Mesendoderm (in vitro differentiated cells): ENCODE results near the gene SCLT1.
"Not testable (repeated sequence)": the region's sequence is repeated elsewhere in the genome, so short reads cannot be mapped to it uniquely, and the experiment has no call there.

ENCODE experiments used
- DNase-seq: peaks from one replicate; pipeline ENCODE4 v3.0.0; 2013
- H2AK5ac ChIP-seq: 2 replicates; pipeline ENCODE4 v1.6.1; 2013; ENCODE audit warnings: low read length, inconsistent platforms
- H2BK120ac ChIP-seq: 2 replicates; pipeline ENCODE4 v1.6.1; 2013; ENCODE audit warnings: low read depth, mild to moderate bottlenecking, low read length, moderate library complexity, mixed read lengths
- H2BK15ac ChIP-seq: replicated peaks from 2 replicates; pipeline ENCODE4 v1.6.1; 2013; ENCODE audit warnings: low read depth, mild to moderate bottlenecking, moderate library complexity
- H2BK5ac ChIP-seq: 2 replicates; pipeline ENCODE4 v1.6.1; 2013; ENCODE audit warnings: low read length, inconsistent platforms
- H3K18ac ChIP-seq: 2 replicates; pipeline ENCODE4 v1.6.1; 2013; ENCODE audit warnings: mild to moderate bottlenecking, low read length, mixed read lengths
- H3K23ac ChIP-seq: one replicate; pipeline ENCODE4 v1.6.1; 2013; ENCODE audit warnings: low read length
- H3K27ac ChIP-seq: 2 replicates; pipeline ENCODE4 v1.5.1; 2013; ENCODE audit warnings: low read depth, mild to moderate bottlenecking, inconsistent platforms, low read length, moderate library complexity
- H3K27me3 ChIP-seq: 2 replicates; pipeline ENCODE4 v1.6.1; 2013; ENCODE audit warnings: low read length, control low read depth, mild to moderate bottlenecking, inconsistent platforms; ENCODE audit not compliant: insufficient read depth, poor library complexity
- H3K36me3 ChIP-seq: 2 replicates; pipeline ENCODE4 v1.6.1; 2013; ENCODE audit warnings: low read length, inconsistent platforms; ENCODE audit not compliant: control insufficient read depth, insufficient read depth
- H3K4ac ChIP-seq: one replicate; pipeline ENCODE4 v1.6.1; 2013; ENCODE audit warnings: low read depth, mild to moderate bottlenecking, low read length, moderate library complexity
- H3K4me1 ChIP-seq: 2 replicates; pipeline ENCODE4 v1.6.1; 2013; ENCODE audit warnings: low read depth, low read length, inconsistent platforms; ENCODE audit not compliant: control insufficient read depth
- H3K4me2 ChIP-seq: 2 replicates; pipeline ENCODE4 v1.6.1; 2013; ENCODE audit warnings: low read length
- H3K4me3 ChIP-seq: 2 replicates; pipeline ENCODE4 v1.5.1; 2013; ENCODE audit warnings: mild to moderate bottlenecking, low read length
- H3K56ac ChIP-seq: one replicate; pipeline ENCODE4 v1.6.1; 2013; ENCODE audit warnings: low read length
- H3K79me1 ChIP-seq: 2 replicates; pipeline ENCODE4 v1.6.1; 2013; ENCODE audit warnings: low read length, inconsistent platforms
- H3K79me2 ChIP-seq: 2 replicates; pipeline ENCODE4 v1.6.1; 2013; ENCODE audit warnings: mild to moderate bottlenecking, low read length; ENCODE audit not compliant: control insufficient read depth, insufficient read depth
- H3K9ac ChIP-seq: 2 replicates; pipeline ENCODE4 v1.6.1; 2013; ENCODE audit warnings: low read length, inconsistent platforms
- H4K5ac ChIP-seq: one replicate; pipeline ENCODE4 v1.6.1; 2013; ENCODE audit warnings: low read length
- H4K8ac ChIP-seq: one replicate; pipeline ENCODE4 v1.6.1; 2013; ENCODE audit warnings: low read depth, mild to moderate bottlenecking, control low read depth, low read length, moderate library complexity
- WGBS: extraction: QIAGEN DNeasy Blood & Tissue Kit; methylation state at CpG from one replicate; pipeline ENCODE4 v1.1.7; 2013; ENCODE audit warnings: low lambda C conversion rate, missing lambda C conversion rate; ENCODE audit not compliant: insufficient coverage; ENCODE audit errors: extremely low coverage; 5-methylcytosine and 5-hydroxymethylcytosine counted together

Gene SCLT1

DNA sequence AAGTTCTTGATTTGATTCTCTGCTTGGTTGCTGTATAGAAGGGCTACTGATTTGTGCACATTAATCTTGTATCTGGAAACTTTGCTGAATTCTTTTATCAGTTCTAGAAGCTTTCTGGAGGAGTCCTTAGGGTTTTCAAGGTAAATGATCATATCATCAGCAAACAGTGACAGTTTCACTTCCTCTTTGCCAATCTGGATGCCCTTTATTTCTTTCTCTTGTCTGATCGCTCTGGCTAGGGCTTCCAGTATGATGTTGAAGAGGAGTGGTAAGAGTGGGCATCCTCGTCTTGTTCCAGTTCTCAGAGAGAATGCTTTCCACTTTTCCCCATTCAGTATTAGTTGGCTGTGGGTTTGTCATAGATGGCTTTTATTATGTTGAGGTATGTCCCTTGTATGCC is 23.8 kb downstream of the SCLT1 start:
- not testable (repeated sequence) for H3K56ac ChIP-seq, H3K79me1 ChIP-seq, H3K79me2 ChIP-seq, H3K23ac ChIP-seq, DNase-seq, H3K4me2 ChIP-seq, H3K27ac ChIP-seq, H4K5ac ChIP-seq, H2BK120ac ChIP-seq, H2AK5ac ChIP-seq, H3K4me3 ChIP-seq, H4K8ac ChIP-seq, H3K4ac ChIP-seq, H3K18ac ChIP-seq, H2BK5ac ChIP-seq, H3K27me3 ChIP-seq, H3K36me3 ChIP-seq, H3K9ac ChIP-seq, H2BK15ac ChIP-seq, H3K4me1 ChIP-seq
- no CpG with 5 or more reads among the region's 2 CpGs for WGBS

DNA sequence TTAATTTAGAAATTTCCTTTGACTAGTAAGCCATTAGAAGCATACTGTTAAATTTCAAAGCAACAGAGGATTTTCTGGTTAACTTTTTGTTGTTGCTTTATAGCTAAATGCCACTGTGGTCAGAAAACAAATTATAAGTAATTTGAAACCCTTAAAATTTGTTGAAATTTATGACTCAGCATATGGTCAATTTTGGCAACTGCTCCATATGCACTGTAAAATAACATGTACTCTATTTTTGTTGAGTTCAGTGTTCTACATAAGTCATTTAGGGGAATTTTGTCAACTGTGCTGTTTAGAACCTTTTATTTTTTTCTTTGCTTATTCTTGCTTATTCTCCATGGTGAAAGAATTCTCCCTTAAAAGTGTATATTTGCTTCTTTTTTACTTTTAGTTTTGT is 28.6 kb downstream of the SCLT1 start:
- Histone ChIP-seq H3K27me3 (no peaks in the 10 kb centered on the region), H3K9ac (no peak overlapping the region), H2BK120ac (no peak overlapping the region), H3K79me2 (no peaks in the 10 kb centered on the region), H3K18ac (no peak overlapping the region), H2AK5ac (no peak overlapping the region), H4K8ac (no peak overlapping the region), H3K4me3 (no peak overlapping the region), H4K5ac (no peak overlapping the region), H3K56ac (no peak overlapping the region), H2BK5ac (no peak overlapping the region), H3K4ac (no peak overlapping the region), H3K23ac (no peak overlapping the region), H3K79me1 (no peaks in the 10 kb centered on the region), H3K27ac (no peak overlapping the region), H3K36me3 (no peaks in the 10 kb centered on the region), H3K4me2 (no peak overlapping the region), H3K4me1 (no peaks in the 10 kb centered on the region), H2BK15ac (no peak overlapping the region)
- DNase-seq, result no peak

DNA sequence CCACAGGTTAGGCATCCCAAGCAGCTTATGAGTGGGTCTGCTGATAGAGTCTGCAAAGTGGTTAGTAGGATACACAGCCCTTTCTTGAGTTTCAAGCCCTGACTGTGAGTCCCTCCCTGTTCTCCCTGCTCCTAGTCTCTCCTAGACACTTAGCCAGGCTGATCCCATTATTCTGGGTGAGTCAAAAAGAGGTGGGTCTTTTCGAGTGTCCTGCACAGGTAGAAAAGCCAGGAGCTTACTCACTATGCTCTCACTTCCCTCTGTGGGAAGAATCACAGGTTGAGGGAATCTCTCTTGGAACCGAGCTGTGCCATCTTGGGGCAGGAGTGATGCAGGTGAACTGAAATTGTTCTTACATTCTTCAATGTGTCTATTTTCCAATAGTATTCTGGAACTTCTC is 29.7 kb downstream of the SCLT1 start:
- H3K4ac ChIP-seq, result no peak overlapping the region
- no peak overlapping the region for H3K27ac ChIP-seq
- no peak overlapping the region for H2BK15ac ChIP-seq
- no peak overlapping the region for H3K56ac ChIP-seq
- H3K36me3 ChIP-seq, result no peaks in the 10 kb centered on the region
- no peaks in the 10 kb centered on the region for H3K79me1 ChIP-seq
- H4K8ac ChIP-seq, result no peak overlapping the region
- no peak overlapping the region for H2BK5ac ChIP-seq
- H3K79me2 ChIP-seq, result no peaks in the 10 kb centered on the region
- H3K18ac ChIP-seq, result no peak overlapping the region
- no peak for DNase-seq
- no peak overlapping the region for H3K4me3 ChIP-seq
- H3K9ac ChIP-seq, result no peak overlapping the region
- no peak overlapping the region for H3K23ac ChIP-seq
- no peak overlapping the region for H2AK5ac ChIP-seq
- no peak overlapping the region for H4K5ac ChIP-seq
- H3K4me1 ChIP-seq, result no peaks in the 10 kb centered on the region
- H2BK120ac ChIP-seq, result no peak overlapping the region
- no peaks in the 10 kb centered on the region for H3K27me3 ChIP-seq
- no CpG with 5 or more reads among the region's 2 CpGs for WGBS
- H3K4me2 ChIP-seq, result no peak overlapping the region

DNA sequence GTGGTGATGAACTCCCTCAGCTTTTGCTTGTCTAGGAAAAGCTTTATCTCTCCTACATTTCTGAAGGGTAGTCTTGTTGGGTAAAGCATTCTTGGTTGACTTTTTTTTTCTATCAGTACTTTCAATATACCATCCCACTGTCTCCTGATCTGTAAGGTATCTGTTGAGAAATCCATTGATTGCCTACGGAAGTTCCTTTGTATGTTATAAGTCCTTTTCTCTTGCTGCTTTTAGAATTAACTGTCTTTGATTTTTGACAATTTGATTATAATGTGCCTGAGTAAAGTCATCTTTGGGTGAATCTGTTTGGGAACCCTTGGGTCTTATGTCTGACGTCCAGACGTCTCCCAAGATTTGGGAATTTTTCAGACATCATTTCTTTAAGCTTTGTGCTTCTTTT is 30.8 kb downstream of the SCLT1 start:
- DNase-seq, result no peak
- no peak overlapping the region for H3K18ac ChIP-seq
- H4K5ac ChIP-seq, result no peak overlapping the region
- no peak overlapping the region for H2AK5ac ChIP-seq
- H2BK15ac ChIP-seq, result no peak overlapping the region
- H2BK120ac ChIP-seq, result no peak overlapping the region
- H3K36me3 ChIP-seq, result no peaks in the 10 kb centered on the region
- H3K4me3 ChIP-seq, result no peak overlapping the region
- H3K56ac ChIP-seq, result no peak overlapping the region
- no peak overlapping the region for H3K4ac ChIP-seq
- H3K79me2 ChIP-seq, result no peaks in the 10 kb centered on the region
- H3K79me1 ChIP-seq, result no peaks in the 10 kb centered on the region
- H3K27ac ChIP-seq, result no peak overlapping the region
- H3K4me1 ChIP-seq, result no peaks in the 10 kb centered on the region
- no peaks in the 10 kb centered on the region for H3K27me3 ChIP-seq
- H3K4me2 ChIP-seq, result no peak overlapping the region
- no CpG with 5 or more reads among the region's 3 CpGs for WGBS
- H3K9ac ChIP-seq, result no peak overlapping the region
- H2BK5ac ChIP-seq, result no peak overlapping the region
- H3K23ac ChIP-seq, result no peak overlapping the region
- no peak overlapping the region for H4K8ac ChIP-seq

DNA sequence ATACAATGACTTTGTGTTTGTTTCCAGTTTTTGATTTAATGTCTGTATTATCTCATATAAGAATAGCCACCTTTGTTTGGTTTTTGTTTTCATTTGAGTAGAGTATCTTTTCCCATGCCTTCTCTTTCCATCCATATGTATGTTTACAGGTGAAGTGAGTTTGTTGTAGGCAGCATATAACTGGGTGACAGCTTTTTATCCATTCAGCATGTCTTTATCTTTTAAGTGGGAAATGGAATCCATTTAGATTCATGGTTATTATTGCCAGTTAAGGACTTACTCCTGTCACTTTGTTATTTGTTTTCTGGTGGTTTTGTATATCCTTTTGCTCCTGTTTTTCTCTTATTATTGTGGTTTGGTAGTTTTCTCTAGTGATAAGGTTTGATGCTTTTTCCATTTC is 34.3 kb downstream of the SCLT1 start:
- no peak overlapping the region for H2BK15ac ChIP-seq
- H3K23ac ChIP-seq, result no peak overlapping the region
- no peak overlapping the region for H2AK5ac ChIP-seq
- H3K9ac ChIP-seq, result no peak overlapping the region
- H2BK5ac ChIP-seq, result no peak overlapping the region
- H4K5ac ChIP-seq, result no peak overlapping the region
- no peak for DNase-seq
- no peak overlapping the region for H3K4ac ChIP-seq
- no peak overlapping the region for H3K4me2 ChIP-seq
- no peak overlapping the region for H4K8ac ChIP-seq
- H3K36me3 ChIP-seq, result no peaks in the 10 kb centered on the region
- no peaks in the 10 kb centered on the region for H3K27me3 ChIP-seq
- H3K79me1 ChIP-seq, result no peaks in the 10 kb centered on the region
- H3K79me2 ChIP-seq, result no peaks in the 10 kb centered on the region
- H2BK120ac ChIP-seq, result no peak overlapping the region
- H3K56ac ChIP-seq, result no peak overlapping the region
- H3K4me3 ChIP-seq, result no peak overlapping the region
- H3K4me1 ChIP-seq, result no peaks in the 10 kb centered on the region
- no peak overlapping the region for H3K18ac ChIP-seq
- no peak overlapping the region for H3K27ac ChIP-seq

DNA sequence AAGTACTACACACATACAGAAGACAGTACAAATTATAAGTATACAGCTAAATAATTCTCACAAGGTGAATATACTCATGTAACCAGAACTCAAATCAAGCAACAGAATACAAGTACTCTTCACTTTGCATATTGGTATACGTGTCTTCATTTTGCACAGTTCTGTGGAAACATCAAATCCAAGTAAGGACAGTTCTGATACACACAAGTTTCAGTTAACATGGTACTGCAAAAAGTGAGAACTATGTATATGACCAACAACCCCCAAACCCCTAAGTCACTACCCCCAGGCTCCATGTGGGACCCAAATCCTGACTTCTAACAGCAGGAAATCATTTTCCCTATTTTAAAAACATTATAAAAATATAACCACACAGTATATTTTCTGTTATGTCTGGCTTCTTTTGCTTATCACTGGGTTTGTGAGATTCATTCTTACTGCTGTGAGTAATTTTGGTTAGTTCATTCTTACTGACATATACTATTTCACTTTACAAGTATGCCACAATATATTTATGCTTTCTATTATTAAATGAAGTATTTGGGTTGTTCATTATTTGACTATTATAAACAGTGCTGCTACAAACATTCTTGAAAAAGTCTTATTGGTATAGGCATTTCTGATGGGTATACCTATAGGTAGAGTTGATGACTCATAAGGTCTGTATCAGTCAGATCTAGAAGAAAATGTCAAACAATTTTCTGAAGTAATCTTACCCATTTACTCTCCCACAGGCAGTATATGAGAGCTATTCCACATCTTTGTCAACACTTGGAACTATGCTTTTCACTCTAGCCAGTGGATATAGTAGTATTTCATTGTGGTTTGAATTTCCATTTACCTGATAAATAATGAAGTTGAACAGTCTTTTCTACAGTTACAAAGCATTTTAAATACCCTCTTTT is 47.0 kb downstream of the SCLT1 start:
- H3K4me1 ChIP-seq, result no peaks in the 10 kb centered on the region
- no peak overlapping the region for H3K4ac ChIP-seq
- H3K36me3 ChIP-seq, result no peaks in the 10 kb centered on the region
- H2BK5ac ChIP-seq, result no peak overlapping the region
- no peak overlapping the region for H3K4me2 ChIP-seq
- no peak overlapping the region for H2AK5ac ChIP-seq
- no peak overlapping the region for H3K18ac ChIP-seq
- H2BK15ac ChIP-seq, result no peak overlapping the region
- no peaks in the 10 kb centered on the region for H3K27me3 ChIP-seq
- DNase-seq, result no peak
- H3K56ac ChIP-seq, result no peak overlapping the region
- H3K79me2 ChIP-seq, result no peaks in the 10 kb centered on the region
- no peaks in the 10 kb centered on the region for H3K79me1 ChIP-seq
- H4K5ac ChIP-seq, result no peak overlapping the region
- no peak overlapping the region for H3K27ac ChIP-seq
- H3K4me3 ChIP-seq, result no peak overlapping the region
- no peak overlapping the region for H2BK120ac ChIP-seq
- no CpG with 5 or more reads among the region's 1 CpG for WGBS
- H3K9ac ChIP-seq, result no peak overlapping the region
- no peak overlapping the region for H4K8ac ChIP-seq
- no peak overlapping the region for H3K23ac ChIP-seq
